Brain microvascular endothelial cell (primary cell): ENCODE data around the gene PGBD2.

Source experiments
- DNase-seq: peaks from one replicate; pipeline ENCODE4 v3.0.0-alpha.2; 2020
- H3K27ac ChIP-seq: fragments of 250-450 bp; sonication (Bioruptor Pico); 2 replicates; pipeline ENCODE4 v1.5.1; 2020; ENCODE audit warnings: mild to moderate bottlenecking, moderate library complexity
- H3K27me3 ChIP-seq: fragments of 250-450 bp; sonication (Bioruptor Pico); replicated peaks from 2 replicates; pipeline ENCODE4 v1.5.1; 2020; ENCODE audit warnings: mild to moderate bottlenecking
- H3K36me3 ChIP-seq: fragments of 250-450 bp; sonication (Bioruptor Pico); replicated peaks from 2 replicates; pipeline ENCODE4 v1.5.1; 2020; ENCODE audit warnings: mild to moderate bottlenecking
- H3K4me3 ChIP-seq: 2 replicates; pipeline ENCODE4 v1.5.1; 2011; ENCODE audit warnings: low read depth, mild to moderate bottlenecking, control low read depth, low read length, moderate library complexity
- in situ Hi-C: cut with HindIII; loops from 2 replicates; pipeline ENCODE4 v1.10.0; 2017; ENCODE audit warnings: low sequenced_read_pairs, low pct_ligation_motif_present
- TF ChIP-seq, protein P1 (sequence below): IDR thresholded peaks from 2 replicates; pipeline ENCODE4 v1.5.1; 2011; ENCODE audit warnings: low read depth, mild to moderate bottlenecking, moderate library complexity, low read length, control low read depth, inconsistent platforms; ENCODE audit errors: missing control alignments

Gene PGBD2

GRCh38 chr1:248904437-248905216 lies 1.4 kb upstream of the PGBD2 start:
- in situ Hi-C loops, result no loop called here
- Histone ChIP-seq H3K36me3 (no peaks in the 10 kb centered on the region), H3K27me3 (peaks cover 3% of the 10 kb centered on the region), H3K4me3 (no peak overlapping the region), H3K27ac (no peak overlapping the region)
- DNase-seq, result no peak
- TF ChIP-seq, protein P1, sequence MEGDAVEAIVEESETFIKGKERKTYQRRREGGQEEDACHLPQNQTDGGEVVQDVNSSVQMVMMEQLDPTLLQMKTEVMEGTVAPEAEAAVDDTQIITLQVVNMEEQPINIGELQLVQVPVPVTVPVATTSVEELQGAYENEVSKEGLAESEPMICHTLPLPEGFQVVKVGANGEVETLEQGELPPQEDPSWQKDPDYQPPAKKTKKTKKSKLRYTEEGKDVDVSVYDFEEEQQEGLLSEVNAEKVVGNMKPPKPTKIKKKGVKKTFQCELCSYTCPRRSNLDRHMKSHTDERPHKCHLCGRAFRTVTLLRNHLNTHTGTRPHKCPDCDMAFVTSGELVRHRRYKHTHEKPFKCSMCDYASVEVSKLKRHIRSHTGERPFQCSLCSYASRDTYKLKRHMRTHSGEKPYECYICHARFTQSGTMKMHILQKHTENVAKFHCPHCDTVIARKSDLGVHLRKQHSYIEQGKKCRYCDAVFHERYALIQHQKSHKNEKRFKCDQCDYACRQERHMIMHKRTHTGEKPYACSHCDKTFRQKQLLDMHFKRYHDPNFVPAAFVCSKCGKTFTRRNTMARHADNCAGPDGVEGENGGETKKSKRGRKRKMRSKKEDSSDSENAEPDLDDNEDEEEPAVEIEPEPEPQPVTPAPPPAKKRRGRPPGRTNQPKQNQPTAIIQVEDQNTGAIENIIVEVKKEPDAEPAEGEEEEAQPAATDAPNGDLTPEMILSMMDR, result no peak

DNA sequence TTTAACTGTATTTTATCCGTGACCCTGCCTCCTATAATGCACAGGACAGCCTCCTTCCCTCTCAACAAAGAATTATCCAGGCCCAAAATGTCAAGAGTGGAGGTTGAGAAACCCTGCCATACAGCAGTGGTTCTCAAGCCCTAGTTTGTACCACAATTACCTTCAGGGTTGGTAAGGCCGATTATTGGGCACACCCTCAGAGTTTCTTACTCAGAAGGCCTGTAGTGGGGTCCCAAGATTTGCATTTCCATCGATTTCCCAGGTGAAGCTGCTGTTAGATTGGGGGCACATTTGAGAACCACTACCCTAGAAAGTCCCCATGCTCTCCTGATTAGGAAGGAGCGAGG lies 400 bp upstream of the PGBD2 start:
- TF ChIP-seq, protein P1, result no peak
- peak overlapping the region; percentile 80 for H3K4me3 ChIP-seq
- DNase-seq, result no peak
- peak overlapping the region; percentile 71 for H3K27ac ChIP-seq
- H3K27me3 ChIP-seq, result no peaks in the 10 kb centered on the region
- in situ Hi-C loops, result no loop called here
- H3K36me3 ChIP-seq, result no peaks in the 10 kb centered on the region

DNA sequence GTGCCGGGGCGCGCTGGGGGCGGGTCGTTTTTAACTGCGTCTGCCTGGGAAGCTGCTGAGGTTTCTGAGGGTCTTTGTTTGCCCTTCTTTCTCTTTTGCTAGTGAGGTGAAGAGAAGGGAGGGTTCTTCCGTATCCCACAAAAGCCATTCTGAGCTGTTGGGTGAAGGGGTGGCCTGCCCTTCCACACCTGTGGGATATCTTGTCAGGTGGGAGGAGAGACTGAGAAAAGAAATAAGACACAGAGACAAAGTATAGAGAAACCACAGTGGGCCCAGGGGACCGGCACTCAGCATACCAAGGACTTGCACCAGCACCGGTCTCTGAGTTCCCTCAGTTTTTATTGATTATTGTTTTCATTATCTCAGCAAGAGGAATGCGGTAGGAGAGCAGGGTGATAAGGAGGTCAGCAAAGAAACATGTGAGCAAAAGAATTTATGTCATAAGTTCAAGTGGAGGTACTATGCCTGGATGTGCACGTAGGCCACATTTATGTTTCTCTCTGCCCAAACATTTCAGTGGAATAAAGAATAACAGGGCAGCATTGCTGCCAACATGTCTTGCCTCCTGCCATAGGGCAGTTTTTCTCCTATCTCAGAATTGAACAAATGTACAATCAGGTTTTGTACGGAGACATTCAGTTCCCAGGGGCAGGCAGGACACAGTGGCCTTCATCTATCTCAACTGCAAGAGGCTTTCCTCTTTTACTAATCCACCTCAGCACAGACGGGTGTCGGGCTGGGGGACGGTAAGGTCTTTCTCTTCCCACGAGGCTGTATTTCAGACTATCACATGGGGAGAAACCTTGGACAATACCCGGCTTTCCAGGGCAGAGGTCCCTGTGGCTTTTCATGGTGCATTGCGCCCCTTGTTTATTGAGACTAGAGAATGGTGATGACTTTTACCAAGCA lies 972 bp downstream of the PGBD2 start:
- DNase-seq, result peak; percentile 36
- Histone ChIP-seq H3K36me3 (no peaks in the 10 kb centered on the region), H3K4me3 (peak overlapping the region; percentile 74), H3K27me3 (no peaks in the 10 kb centered on the region), H3K27ac (peak overlapping the region; percentile 86)
- in situ Hi-C loops, result no loop called here
- TF ChIP-seq, protein P1, result no peak

DNA sequence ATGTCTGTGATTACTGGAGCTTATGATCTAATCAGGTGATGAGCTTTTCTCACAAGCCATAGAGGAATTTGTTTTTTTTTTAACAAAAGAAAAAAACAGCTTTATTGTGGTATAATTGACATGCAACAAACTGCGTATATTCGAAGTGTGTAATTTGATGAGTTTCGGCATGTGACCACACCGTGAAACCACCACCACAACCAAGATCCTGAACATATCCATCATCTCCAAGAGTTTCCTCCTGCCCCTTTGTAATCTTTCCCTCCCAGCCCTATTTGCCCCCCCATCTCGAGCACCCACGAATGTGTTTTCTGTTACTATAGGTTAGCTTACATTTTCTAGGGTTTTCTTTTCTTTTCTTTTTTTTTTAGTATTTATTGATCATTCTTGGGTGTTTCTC lies 4.7 kb downstream of the PGBD2 start:
- in situ Hi-C loops, result no loop called here
- no peak for DNase-seq
- TF ChIP-seq, protein P1, result no peak
- no peak overlapping the region for H3K27ac ChIP-seq
- H3K4me3 ChIP-seq, result no peak overlapping the region
- H3K27me3 ChIP-seq, result no peaks in the 10 kb centered on the region
- peaks cover 7% of the 10 kb centered on the region for H3K36me3 ChIP-seq

GRCh38 chr1:248913933-248914332 lies 7.9 kb downstream of the PGBD2 start:
- TF ChIP-seq, protein P1, result no peak
- H3K4me3 ChIP-seq, result no peak overlapping the region
- no peaks in the 10 kb centered on the region for H3K27me3 ChIP-seq
- DNase-seq, result no peak
- in situ Hi-C loops, result no loop called here
- no peak overlapping the region for H3K27ac ChIP-seq
- H3K36me3 ChIP-seq, result peaks cover 30% of the 10 kb centered on the region
